ENCODE data around the gene FHIT.

GRCh38 chr3:60308808-60309207, 942.4 kb downstream of the FHIT start:
- TF ChIP-seq CTCF (IDR thresholded peaks at IDR 0.05) (no peak), POLR2A (IDR thresholded peaks at IDR 0.05) (no peak)
